UCSD-AML1 (cell line): ENCODE measurements around the gene RBPJ.

Experiments
- DNase-seq: peaks from one replicate; lab custom pipeline; 2025; ENCODE audit not compliant: unreplicated experiment; lab: John Stamatoyannopoulos, UW

Gene RBPJ

GRCh38 chr4:26320538-26321372 lies at the start of gene RBPJ:
Gene RBPJ (plus strand): TSS chr4:26321014. CDS start chr4:26321029, 15 bp downstream.
- DNase-seq, result peak; percentile 94

- DNase-seq, result no peak
Measured at GRCh38 chr4:26271703-26272102, 49.1 kb upstream of the RBPJ start.

GRCh38 chr4:26272654-26273615 lies 47.9 kb upstream of the RBPJ start:
- DNase-seq, result no peak

DNA sequence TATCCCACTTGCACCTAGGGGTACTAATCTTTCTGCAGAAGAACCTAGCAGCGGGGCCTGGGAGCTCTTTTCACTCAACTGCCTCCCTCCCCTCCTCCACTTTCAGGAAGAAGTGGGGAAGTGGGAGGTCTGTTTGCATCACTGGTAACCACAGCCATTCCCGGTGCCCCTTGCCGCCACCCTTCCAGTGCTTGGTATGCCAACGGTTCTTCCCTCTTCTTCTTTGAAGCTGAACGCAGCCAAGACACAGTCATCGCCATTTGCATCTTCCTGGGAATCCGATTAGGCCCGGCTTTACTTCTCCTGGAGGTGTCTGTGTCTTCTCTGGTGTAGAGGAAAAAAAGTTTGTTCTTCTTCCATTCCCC lies 47.2 kb upstream of the RBPJ start:
- peak; percentile 83 for DNase-seq

GRCh38 chr4:26275281-26275680 lies 45.5 kb upstream of the RBPJ start:
- peak; percentile 15 for DNase-seq

DNA sequence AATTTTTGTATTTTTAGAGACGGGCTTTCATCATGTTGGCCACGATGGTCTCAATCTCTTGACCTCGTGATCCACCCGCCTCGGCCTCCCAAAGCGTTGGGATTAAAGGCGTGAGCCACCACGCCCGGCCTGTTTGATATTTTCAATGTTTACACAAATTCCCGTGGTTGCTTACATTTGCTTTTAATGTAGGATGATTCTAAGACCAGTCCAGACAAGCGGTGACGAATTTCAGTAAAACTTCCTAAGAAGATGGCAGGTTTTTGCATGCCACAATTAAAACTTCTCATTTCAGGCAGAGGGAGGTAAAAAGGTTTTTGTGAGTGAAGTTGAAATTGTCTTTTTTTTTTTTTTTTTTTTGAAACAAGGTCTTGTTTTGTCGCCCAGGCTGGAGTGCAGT lies 41.4 kb upstream of the RBPJ start:
- DNase-seq, result no peak

GRCh38 chr4:26281881-26282280 lies 38.9 kb upstream of the RBPJ start:
- no peak for DNase-seq

GRCh38 chr4:26284536-26284935 lies 36.3 kb upstream of the RBPJ start:
- DNase-seq, result no peak

GRCh38 chr4:26285272-26285671 lies 35.5 kb upstream of the RBPJ start:
- DNase-seq, result no peak

GRCh38 chr4:26287756-26288155 lies 33.1 kb upstream of the RBPJ start:
- DNase-seq, result no peak

DNA sequence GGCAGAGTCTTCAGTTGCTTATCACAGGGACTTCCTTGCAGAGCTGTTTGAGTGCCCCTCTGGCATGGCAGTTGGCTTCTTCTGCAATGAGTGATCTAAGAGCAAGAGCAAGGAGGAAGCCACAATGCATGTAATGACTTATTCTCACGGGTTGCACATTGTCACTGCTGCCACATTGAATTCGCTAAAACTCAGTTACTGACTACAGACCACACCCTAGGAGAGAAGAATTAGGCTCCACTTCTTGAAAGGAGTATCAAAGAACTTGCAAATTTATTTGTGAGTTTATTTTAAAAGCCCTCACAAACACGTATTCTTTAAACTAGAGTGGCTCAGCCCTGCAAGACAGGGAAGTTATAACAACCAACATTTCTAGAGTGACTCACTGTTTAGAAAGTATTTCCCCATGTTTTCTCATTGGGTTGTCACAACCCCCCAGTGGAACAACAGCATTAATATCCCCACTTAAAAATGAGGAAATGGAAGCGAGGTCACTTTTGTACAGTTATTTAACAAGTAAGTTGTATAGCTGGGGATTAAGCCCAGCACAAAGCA lies 32.4 kb upstream of the RBPJ start:
- peak; percentile 45 for DNase-seq

DNA sequence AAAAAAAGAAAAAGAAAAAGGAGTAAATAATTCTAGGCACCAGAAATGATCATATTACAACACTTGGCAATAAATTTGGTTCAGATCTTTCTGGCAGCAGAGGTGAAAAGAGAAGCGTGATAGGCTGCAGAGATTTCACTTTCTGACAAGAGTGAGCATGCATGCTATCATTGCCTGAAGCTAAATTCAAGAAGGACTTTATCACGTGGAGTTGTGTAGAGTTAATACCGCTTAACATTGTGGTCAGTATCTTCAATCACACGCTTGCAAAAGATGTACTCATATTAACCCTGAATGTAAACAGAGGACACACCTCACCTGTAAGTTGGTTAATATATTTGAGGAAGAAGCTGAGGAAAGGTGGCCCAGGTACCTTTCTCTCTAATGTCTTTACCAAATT lies 31.4 kb upstream of the RBPJ start:
- DNase-seq, result no peak

DNA sequence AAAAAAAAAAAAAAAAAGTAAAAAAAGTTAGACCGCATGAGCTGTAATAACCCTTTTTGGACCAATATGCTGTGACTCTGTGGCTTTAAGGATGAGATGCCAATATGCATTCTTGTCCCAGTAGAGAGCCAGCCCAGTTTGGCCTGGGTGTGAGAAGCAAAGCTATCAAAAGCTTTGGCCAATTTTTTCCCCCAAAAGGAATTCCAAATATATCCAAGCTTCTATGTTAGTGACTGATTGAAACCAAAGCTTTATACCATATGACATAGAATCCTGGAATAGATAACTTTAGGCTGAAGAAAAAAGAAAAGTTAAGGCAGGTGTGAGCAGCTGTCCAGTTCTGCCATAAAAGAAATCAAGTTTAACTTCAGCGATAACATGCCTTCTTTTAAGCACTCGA lies 30.5 kb upstream of the RBPJ start:
- DNase-seq, result no peak

GRCh38 chr4:26294904-26295303 lies 25.9 kb upstream of the RBPJ start:
- DNase-seq, result no peak

GRCh38 chr4:26296021-26296420 lies 24.8 kb upstream of the RBPJ start:
- no peak for DNase-seq

DNA sequence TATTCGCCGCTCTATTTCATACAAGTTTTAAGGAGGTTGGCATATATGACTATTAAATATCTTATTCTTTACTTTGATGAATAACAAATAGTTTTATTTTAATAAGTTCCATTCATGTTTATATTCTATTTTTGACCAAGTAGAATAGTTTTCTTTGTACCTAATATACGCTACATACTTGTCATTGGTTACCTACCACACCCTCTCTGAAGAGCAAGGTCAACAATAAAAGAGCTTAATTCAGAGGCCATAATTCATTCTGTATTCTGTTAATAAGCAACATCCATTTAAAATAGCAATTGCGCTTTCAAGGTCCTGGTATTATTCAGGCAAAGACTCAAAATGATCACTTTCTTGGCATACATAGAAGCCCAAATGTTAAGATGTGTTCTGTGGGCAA lies 24.3 kb upstream of the RBPJ start:
- no peak for DNase-seq

GRCh38 chr4:26297219-26297618 lies 23.6 kb upstream of the RBPJ start:
- no peak for DNase-seq

DNA sequence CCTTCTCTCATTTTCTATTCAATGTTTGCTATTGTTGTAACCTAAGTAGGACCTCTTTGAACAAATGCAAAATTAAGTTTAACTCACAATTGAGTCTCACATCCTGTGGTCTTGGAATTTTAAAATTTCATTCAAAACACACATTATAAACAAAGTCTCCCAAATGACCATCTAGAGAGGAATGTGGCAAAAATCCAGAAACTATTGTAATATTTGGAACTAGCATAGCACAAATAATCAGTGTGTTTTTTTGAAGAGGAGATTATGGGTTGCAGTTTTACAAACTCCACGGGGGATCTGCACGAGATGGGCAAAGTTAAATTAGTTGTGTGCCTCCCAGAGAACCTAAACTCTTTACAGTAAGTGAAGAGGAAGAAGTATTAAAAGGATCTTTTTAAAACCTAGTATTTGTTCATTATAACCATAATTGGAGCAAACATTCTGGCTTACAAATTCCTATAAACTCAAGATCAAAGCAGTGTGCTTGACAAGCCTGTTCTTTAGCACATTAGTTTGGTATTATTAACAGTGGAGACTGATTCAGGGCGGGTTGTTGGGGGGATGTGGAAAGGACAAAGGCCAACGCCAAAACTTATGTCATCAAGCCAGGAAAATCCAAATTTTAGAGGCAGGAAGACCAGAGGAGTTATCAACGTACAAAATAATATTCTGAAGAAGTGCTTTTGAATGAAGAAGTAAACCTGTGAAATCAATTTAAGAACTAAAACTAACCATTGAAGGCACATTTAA lies 22.4 kb upstream of the RBPJ start:
- no peak for DNase-seq

- DNase-seq, result no peak
Measured at GRCh38 chr4:26299254-26299882, 21.4 kb upstream of the RBPJ start.
